Body of pancreas (tissue), 4 donors: ENCODE measurements around the gene KPRP.

Experiments used
- CTCF ChIP-seq, 7 experiments: fragments of 450-650 bp in 4 of 7; fragments of 200-600 bp in 3 of 7; sonication (generic) in 3 of 7; IDR thresholded peaks; one replicate each; pipeline ENCODE4 v1.5.1; 2016 to 2019; ENCODE audit warnings: antibody characterized with exemption in 7 of 7
- POLR2A ChIP-seq, 3 donors: fragments of 450-650 bp; IDR thresholded peaks; one replicate each; pipeline ENCODE4 v1.6.1; 2016; ENCODE audit warnings: antibody characterized with exemption in 3 of 3, mild to moderate bottlenecking in 2 of 3

DNA sequence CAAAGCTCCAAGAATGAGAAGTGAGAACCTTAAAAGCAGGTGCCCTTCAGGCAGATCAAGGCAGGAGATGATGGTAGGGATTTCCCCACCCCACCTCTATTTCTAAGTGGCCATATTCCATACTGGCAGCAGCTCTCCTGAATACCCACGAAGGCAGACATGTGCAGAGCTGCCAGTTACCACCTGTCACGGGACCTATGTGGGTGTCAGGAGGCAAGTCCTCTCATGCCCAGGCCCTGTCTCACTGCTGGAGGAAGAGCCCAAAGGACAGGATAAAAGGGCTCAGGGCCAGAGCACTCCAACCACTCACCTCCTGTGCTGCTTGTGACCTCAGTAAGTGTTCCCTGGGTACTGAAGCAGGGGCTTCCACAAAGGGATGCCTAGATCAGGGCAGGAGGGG lies 53.2 kb downstream of the KPRP start:
- no peak for TF ChIP-seq CTCF (IDR thresholded peaks at IDR 0.05)
- TF ChIP-seq POLR2A (IDR thresholded peaks at IDR 0.05), result no peak
